Coronary artery (tissue), 2 donors: ENCODE data around the gene FAM110A.

Source experiments
- DNase-seq: peaks from one replicate; pipeline ENCODE4 v3.0.0-alpha.2; 2017; ENCODE audit warnings: low spot score
- H3K27ac ChIP-seq, 2 donors: fragments of 200-600 bp; sonication (generic); one replicate each; pipeline ENCODE4 v1.5.1; 2016 to 2019
- H3K4me3 ChIP-seq: fragments of 200-600 bp; sonication (generic); 2 replicates; pipeline ENCODE4 v1.5.1; 2016; ENCODE audit warnings: mild to moderate bottlenecking, moderate library complexity
- TF ChIP-seq, protein P1 (sequence below): fragments of 200-600 bp; sonication (generic); IDR thresholded peaks from one replicate; pipeline ENCODE4 v1.5.1; 2019; ENCODE audit warnings: antibody characterized with exemption

Gene FAM110A

DNA sequence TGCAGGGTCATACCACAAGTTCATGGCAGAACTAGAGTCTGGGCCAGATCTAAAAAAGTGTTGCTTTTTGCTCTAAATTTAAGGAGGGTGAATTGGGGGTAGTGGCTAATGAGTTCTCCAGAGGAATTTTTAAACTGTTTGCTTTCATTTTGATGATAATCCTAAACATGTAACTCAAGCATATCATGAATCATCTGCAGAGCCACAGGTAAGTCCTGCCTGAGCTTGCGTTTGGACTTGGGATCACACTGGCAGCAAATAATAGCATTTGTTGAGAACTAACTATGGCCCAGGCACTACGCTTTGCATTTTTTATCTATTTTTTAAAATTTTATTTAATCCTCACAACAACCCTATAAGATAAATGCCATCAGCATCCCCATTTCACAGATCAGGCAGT, 27.4 kb downstream of the FAM110A start:
- Histone ChIP-seq H3K27ac (no peak overlapping the region), H3K4me3 (no peak overlapping the region)
- no peak for DNase-seq
- TF ChIP-seq, protein P1, sequence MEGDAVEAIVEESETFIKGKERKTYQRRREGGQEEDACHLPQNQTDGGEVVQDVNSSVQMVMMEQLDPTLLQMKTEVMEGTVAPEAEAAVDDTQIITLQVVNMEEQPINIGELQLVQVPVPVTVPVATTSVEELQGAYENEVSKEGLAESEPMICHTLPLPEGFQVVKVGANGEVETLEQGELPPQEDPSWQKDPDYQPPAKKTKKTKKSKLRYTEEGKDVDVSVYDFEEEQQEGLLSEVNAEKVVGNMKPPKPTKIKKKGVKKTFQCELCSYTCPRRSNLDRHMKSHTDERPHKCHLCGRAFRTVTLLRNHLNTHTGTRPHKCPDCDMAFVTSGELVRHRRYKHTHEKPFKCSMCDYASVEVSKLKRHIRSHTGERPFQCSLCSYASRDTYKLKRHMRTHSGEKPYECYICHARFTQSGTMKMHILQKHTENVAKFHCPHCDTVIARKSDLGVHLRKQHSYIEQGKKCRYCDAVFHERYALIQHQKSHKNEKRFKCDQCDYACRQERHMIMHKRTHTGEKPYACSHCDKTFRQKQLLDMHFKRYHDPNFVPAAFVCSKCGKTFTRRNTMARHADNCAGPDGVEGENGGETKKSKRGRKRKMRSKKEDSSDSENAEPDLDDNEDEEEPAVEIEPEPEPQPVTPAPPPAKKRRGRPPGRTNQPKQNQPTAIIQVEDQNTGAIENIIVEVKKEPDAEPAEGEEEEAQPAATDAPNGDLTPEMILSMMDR = no peak

DNA sequence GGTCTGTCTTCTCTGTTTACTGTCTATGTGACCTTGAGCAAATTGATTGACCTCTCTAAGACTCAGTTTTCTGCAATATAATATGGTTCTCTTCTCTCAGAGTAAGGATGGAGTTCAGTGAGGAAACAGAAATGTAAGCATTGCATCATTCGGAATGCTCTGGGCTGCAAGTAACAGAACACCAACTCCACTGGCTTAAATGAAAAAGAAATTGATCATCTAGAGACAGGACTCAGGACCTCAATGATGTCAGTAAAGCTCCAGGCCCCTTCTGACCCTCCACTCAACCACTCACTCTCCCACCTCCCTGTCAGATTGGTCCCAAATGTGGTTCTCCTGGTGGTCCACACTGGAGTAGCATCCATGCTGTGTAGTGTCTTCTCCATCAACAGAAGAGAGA, 31.9 kb downstream of the FAM110A start:
- DNase-seq = no peak
- no peak overlapping the region for H3K4me3 ChIP-seq
- H3K27ac ChIP-seq = no peak overlapping the region
- TF ChIP-seq, protein P1 = no peak

- Histone ChIP-seq H3K27ac (no peak overlapping the region), H3K4me3 (no peak overlapping the region)
- no peak for DNase-seq
- TF ChIP-seq, protein P1 = no peak
Observed at GRCh38 chr20:868279-868678, 34.8 kb downstream of the FAM110A start.

- no peak for DNase-seq
- Histone ChIP-seq H3K4me3 (no peak overlapping the region), H3K27ac (no peak overlapping the region)
- TF ChIP-seq, protein P1 = no peak
Observed at GRCh38 chr20:869606-870005, 36.1 kb downstream of the FAM110A start.

DNA sequence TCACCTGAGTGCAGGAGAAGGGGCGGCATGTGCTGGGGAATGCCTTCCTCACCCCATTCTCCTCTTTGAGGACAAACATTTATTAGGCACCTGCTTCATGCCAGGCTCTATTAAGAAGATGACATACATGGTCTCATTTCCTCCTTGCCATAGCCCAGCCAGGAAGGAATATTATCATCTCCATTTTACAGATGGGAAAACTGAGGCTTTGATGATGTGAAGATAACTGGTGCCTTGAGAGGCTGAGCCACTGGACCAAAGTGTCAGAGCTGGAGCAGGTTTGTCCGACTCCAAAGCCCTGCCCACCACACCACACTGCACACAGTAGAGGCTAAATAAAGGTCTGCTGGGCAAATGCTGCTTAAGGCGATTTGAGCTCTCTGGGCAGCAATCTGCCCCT, 37.2 kb downstream of the FAM110A start:
- TF ChIP-seq, protein P1 = no peak
- Histone ChIP-seq H3K27ac (no peak overlapping the region), H3K4me3 (no peak overlapping the region)
- no peak for DNase-seq

- DNase-seq = no peak
- no peak overlapping the region for H3K4me3 ChIP-seq
- H3K27ac ChIP-seq = no peak overlapping the region
- TF ChIP-seq, protein P1 = no peak
Observed at GRCh38 chr20:871436-871835, 37.9 kb downstream of the FAM110A start.

DNA sequence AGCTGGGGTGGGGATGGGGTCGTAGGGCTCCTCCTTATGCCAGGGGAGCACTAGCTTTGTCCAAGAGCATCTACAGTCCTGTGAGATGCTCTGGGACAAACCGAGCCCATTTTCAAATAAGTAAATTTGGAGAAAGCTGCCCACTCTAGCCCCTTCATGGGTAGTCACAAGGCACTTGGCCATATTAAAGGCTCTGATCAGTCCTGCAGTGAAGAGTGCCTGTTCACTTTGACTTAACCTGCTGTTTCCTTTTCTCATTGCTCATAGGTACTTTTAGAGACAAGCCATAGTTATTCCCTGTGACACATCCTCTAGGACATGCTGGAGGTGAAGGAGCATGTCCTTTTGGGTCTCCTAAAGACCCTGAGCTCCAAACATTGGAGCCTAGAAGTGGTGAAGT, 38.4 kb downstream of the FAM110A start:
- no peak overlapping the region for H3K27ac ChIP-seq
- H3K4me3 ChIP-seq = no peak overlapping the region
- no peak for DNase-seq
- TF ChIP-seq, protein P1 = no peak
